ENCODE results near the gene TEKT2. TPM values are rescaled to one million over a fixed set of nuclear protein-coding genes. Genes with fewer than 3 reads are reported as not detected.
A peak's percentile ranks its signal among the peaks of the same experiment; 100 is the strongest.

The TEKT2 gene
- total RNA-seq, 1 experiment from 2014 or later, result not detected

GRCh38 chr1:36076979-36077573 is 6.8 kb upstream of the TEKT2 start:
- CTCF ChIA-PET, result no interaction called here
- POLR2A ChIA-PET, result no interaction called here
- no peaks in the 10 kb centered on the region for H3K9me3 Mint-ChIP-seq (ENCODE audit: unreplicated experiment)
- TF ChIP-seq CTCF (IDR thresholded peaks at IDR 0.05; ENCODE audit: unreplicated experiment), result no peak
- H3K36me3 Mint-ChIP-seq (ENCODE audit: insufficient read depth, unreplicated experiment), result peaks cover 5% of the 10 kb centered on the region
- intact Hi-C loops (cut with micrococcal nuclease), result no loop called here
- H3K4me3 Mint-ChIP-seq (ENCODE audit: unreplicated experiment), result no peak overlapping the region
- peaks cover 9% of the 10 kb centered on the region for H3K4me1 Mint-ChIP-seq (ENCODE audit: insufficient read depth, unreplicated experiment)
- no TSS peak for BruUV-seq (replicated peaks)
- H3K27me3 Mint-ChIP-seq (ENCODE audit: insufficient read depth, unreplicated experiment), result no peaks in the 10 kb centered on the region
- no peak overlapping the region for H3K27ac Mint-ChIP-seq (ENCODE audit: low read depth, unreplicated experiment)
- no peak for DNase-seq (ENCODE audit: unreplicated experiment)

- no peak overlapping the region for H3K4me3 Mint-ChIP-seq (ENCODE audit: unreplicated experiment)
- no peaks in the 10 kb centered on the region for H3K36me3 Mint-ChIP-seq (ENCODE audit: insufficient read depth, unreplicated experiment)
- H3K27ac Mint-ChIP-seq (ENCODE audit: low read depth, unreplicated experiment), result no peak overlapping the region
- H3K27me3 Mint-ChIP-seq (ENCODE audit: insufficient read depth, unreplicated experiment), result no peaks in the 10 kb centered on the region
- POLR2A ChIA-PET, result interaction anchor here (1.1 kb wide), 1 partner anchor 72 kb away, joined by 3 read pairs; no protein-coding TSS in a partner anchor
- intact Hi-C loops (cut with micrococcal nuclease), result no loop called here
- DNase-seq (ENCODE audit: unreplicated experiment), result no peak
- BruUV-seq (replicated peaks), result no TSS peak
- H3K4me1 Mint-ChIP-seq (ENCODE audit: insufficient read depth, unreplicated experiment), result peaks cover 9% of the 10 kb centered on the region
- CTCF ChIA-PET, result interaction anchor here (0.6 kb wide), 1 partner anchor 186 kb away, joined by 4 read pairs; no protein-coding TSS in a partner anchor
- no peak for TF ChIP-seq CTCF (IDR thresholded peaks at IDR 0.05; ENCODE audit: unreplicated experiment)
- H3K9me3 Mint-ChIP-seq (ENCODE audit: unreplicated experiment), result no peaks in the 10 kb centered on the region
Observed at GRCh38 chr1:36080236-36080635, 3.7 kb upstream of the TEKT2 start.

- intact Hi-C loops (cut with micrococcal nuclease), result no loop called here
- TF ChIP-seq CTCF (IDR thresholded peaks at IDR 0.05; ENCODE audit: unreplicated experiment), result no peak
- ChIA-PET POLR2A (interaction anchor here (1.1 kb wide), 1 partner anchor 72 kb away, joined by 3 read pairs; no protein-coding TSS in a partner anchor), CTCF (no interaction called here)
- Mint-ChIP-seq H3K9me3 (ENCODE audit: unreplicated experiment) (no peaks in the 10 kb centered on the region), H3K27ac (ENCODE audit: low read depth, unreplicated experiment) (no peak overlapping the region), H3K4me1 (ENCODE audit: insufficient read depth, unreplicated experiment) (peaks cover 9% of the 10 kb centered on the region), H3K36me3 (ENCODE audit: insufficient read depth, unreplicated experiment) (no peaks in the 10 kb centered on the region), H3K27me3 (ENCODE audit: insufficient read depth, unreplicated experiment) (no peaks in the 10 kb centered on the region), H3K4me3 (ENCODE audit: unreplicated experiment) (no peak overlapping the region)
- no TSS peak for BruUV-seq (replicated peaks)
- DNase-seq (ENCODE audit: unreplicated experiment), result peak; percentile 32
Observed at GRCh38 chr1:36080801-36081200, 3.1 kb upstream of the TEKT2 start.

- no peak for TF ChIP-seq CTCF (IDR thresholded peaks at IDR 0.05; ENCODE audit: unreplicated experiment)
- H3K36me3 Mint-ChIP-seq (ENCODE audit: insufficient read depth, unreplicated experiment), result no peaks in the 10 kb centered on the region
- H3K4me1 Mint-ChIP-seq (ENCODE audit: insufficient read depth, unreplicated experiment), result peaks cover 9% of the 10 kb centered on the region
- no peaks in the 10 kb centered on the region for H3K27me3 Mint-ChIP-seq (ENCODE audit: insufficient read depth, unreplicated experiment)
- peak overlapping the region; percentile 24 for H3K27ac Mint-ChIP-seq (ENCODE audit: low read depth, unreplicated experiment)
- no peaks in the 10 kb centered on the region for H3K9me3 Mint-ChIP-seq (ENCODE audit: unreplicated experiment)
- DNase-seq (ENCODE audit: unreplicated experiment), result no peak
- no TSS peak for BruUV-seq (replicated peaks)
- CTCF ChIA-PET, result interaction anchor here (0.7 to 1.5 kb wide), 2 partner anchors 53 to 158 kb away, joined by 3 read pairs; no protein-coding TSS in a partner anchor
- POLR2A ChIA-PET, result no interaction called here
- intact Hi-C loops (cut with micrococcal nuclease), result no loop called here
- H3K4me3 Mint-ChIP-seq (ENCODE audit: unreplicated experiment), result no peak overlapping the region
Observed at GRCh38 chr1:36081926-36082485, 1.9 kb upstream of the TEKT2 start.
